ENCODE data around the gene GRAP2. TPM values are rescaled to one million over a fixed set of nuclear protein-coding genes. Genes with fewer than 3 reads are reported as not detected.
A peak's percentile ranks its signal among the peaks of the same experiment; 100 is the strongest.

GRAP2 gene
- total and polyA plus RNA-seq, 9 of the 15 experiments (the other 6 are each of a cell fraction or from before 2014, with no cell fraction given) = 4.8 to 88.7 (median 60.4) TPM

GRCh38 chr22:39932918-39933649, 32.2 kb downstream of the GRAP2 start (continued):
- TF ChIP-seq REST (IDR thresholded peaks at IDR 0.05; ENCODE audit: borderline replicate concordance) (peak; percentile 56; the same call in 1 of the 2 replicates), REST (CRISPR knock-in tag; IDR thresholded peaks at IDR 0.05; ENCODE audit: low read depth) (no peak), ZMIZ1 (IDR thresholded peaks at IDR 0.05; ENCODE audit: low read depth in 2 of 2, low read length in 2 of 2) (no peak), SIN3B (IDR thresholded peaks at IDR 0.05; ENCODE audit: low read depth) (no peak), THRA (IDR thresholded peaks at IDR 0.05) (no peak), TCF7L2 (IDR thresholded peaks at IDR 0.05; ENCODE audit: low read depth, low read length) (no peak), MTA1 (IDR thresholded peaks at IDR 0.05; ENCODE audit: borderline replicate concordance) (no peak), NCOA1 (IDR thresholded peaks at IDR 0.05; ENCODE audit: low read depth) (no peak), TGIF2 (CRISPR knock-in tag; IDR thresholded peaks at IDR 0.05) (no peak), MAFG (tag; conservative IDR thresholded peaks at IDR 0.05) (no peak), GABPB2 (CRISPR knock-in tag; conservative IDR thresholded peaks at IDR 0.05) (no peak), RFX7 (CRISPR knock-in tag; IDR thresholded peaks at IDR 0.05) (no peak), TCFL5 (CRISPR knock-in tag; conservative IDR thresholded peaks at IDR 0.05) (no peak), SIN3A (IDR thresholded peaks at IDR 0.05; ENCODE audit: borderline replicate concordance in 2 of 2, control insufficient read depth in 1 of 2, low read depth in 2 of 2, low read length in 2 of 2) (no peak), ZNF507 (tag; conservative IDR thresholded peaks at IDR 0.05) (no peak)

Measured in K562 (cell line).